Measurements from ENCODE around the gene RORC. TPM values are rescaled to one million over a fixed set of nuclear protein-coding genes. Genes with fewer than 3 reads are reported as not detected.

Gene RORC
- polyA plus RNA-seq, 1 experiment = not detected

GRCh38 chr1:151841141-151841540, 9.5 kb upstream of the RORC start:
- no peak for DNase-seq (ENCODE audit: low read depth, low spot score)
- no peak overlapping the region for H3K4me3 ChIP-seq (ENCODE audit: low read depth, low read length)
- H3K27me3 ChIP-seq (ENCODE audit: control insufficient read depth, insufficient read depth, low read length) = peaks cover 52% of the 10 kb centered on the region
- CTCF ChIA-PET = no interaction called here
- no peak overlapping the region for H3K27ac ChIP-seq (ENCODE audit: low read depth, low read length)
- H3K9me3 ChIP-seq (ENCODE audit: control insufficient read depth, insufficient read depth, low read length) = peaks cover 7% of the 10 kb centered on the region; the same call in 1 of the 2 replicates
- no peak for TF ChIP-seq CTCF (IDR thresholded peaks at IDR 0.05; ENCODE audit: low read depth, low read length)
- POLR2A ChIA-PET = no interaction called here

DNA sequence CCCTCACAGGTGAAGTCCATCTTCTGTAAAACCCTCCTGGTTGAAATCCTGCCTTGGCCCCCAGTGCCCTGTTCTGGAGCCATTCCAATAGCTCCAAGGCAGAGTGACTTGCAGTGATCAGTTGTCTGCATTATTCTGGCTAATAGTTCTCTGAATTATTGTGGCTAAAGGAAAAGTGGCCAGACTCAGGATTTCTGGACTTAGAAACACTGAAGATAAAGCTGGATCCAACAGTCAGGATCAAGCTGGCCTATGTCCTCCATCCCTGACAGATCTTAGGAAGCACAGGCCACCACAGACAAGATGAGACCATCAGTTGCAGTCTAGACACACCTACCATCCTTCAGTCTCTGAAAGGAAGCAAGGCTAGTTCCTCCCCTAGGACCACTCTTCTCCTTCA, 8.8 kb upstream of the RORC start:
- no peak for TF ChIP-seq CTCF (IDR thresholded peaks at IDR 0.05; ENCODE audit: low read depth, low read length)
- DNase-seq (ENCODE audit: low read depth, low spot score) = no peak
- no peak overlapping the region for H3K4me3 ChIP-seq (ENCODE audit: low read depth, low read length)
- H3K9me3 ChIP-seq (ENCODE audit: control insufficient read depth, insufficient read depth, low read length) = peaks cover 7% of the 10 kb centered on the region; the same call in 1 of the 2 replicates
- H3K27me3 ChIP-seq (ENCODE audit: control insufficient read depth, insufficient read depth, low read length) = peaks cover 53% of the 10 kb centered on the region
- ChIA-PET POLR2A (no interaction called here), CTCF (no interaction called here)
- no peak overlapping the region for H3K27ac ChIP-seq (ENCODE audit: low read depth, low read length)

GRCh38 chr1:151839457-151840403, 8.1 kb upstream of the RORC start, which contains the start of gene C2CD4D:
Gene C2CD4D, minus strand, starts transcription at chr1:151839820. Its CDS starts 831 bp downstream, at chr1:151838989.
- POLR2A ChIA-PET = no interaction called here
- no peak for DNase-seq (ENCODE audit: low read depth, low spot score)
- no peak within 1 kb of the TSS for H3K27ac ChIP-seq (ENCODE audit: low read depth, low read length)
- no peak for TF ChIP-seq CTCF (IDR thresholded peaks at IDR 0.05; ENCODE audit: low read depth, low read length)
- H3K4me3 ChIP-seq (ENCODE audit: low read depth, low read length) = no peak within 1 kb of the TSS
- H3K9me3 ChIP-seq (ENCODE audit: control insufficient read depth, insufficient read depth, low read length) = peaks cover 7% of the 10 kb centered on the region; the same call in 1 of the 2 replicates
- peaks cover 57% of the 10 kb centered on the region for H3K27me3 ChIP-seq (ENCODE audit: control insufficient read depth, insufficient read depth, low read length)
- CTCF ChIA-PET = no interaction called here

DNA sequence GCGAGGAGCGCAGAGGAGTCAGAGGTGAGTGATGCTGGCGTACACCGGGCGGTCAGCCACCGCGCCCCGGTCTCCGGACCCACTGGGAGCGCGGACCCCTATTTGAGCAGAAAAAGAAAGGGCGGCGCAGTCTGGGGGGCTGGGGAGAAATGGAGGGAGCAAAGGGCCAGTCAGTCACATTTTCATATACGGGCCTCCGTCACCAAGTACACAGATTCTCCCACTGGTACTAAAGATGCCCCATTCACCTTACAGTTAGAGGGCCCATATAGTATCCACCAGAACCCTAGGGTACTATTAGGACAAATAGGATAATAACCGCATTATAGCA, 7.4 kb upstream of the RORC start:
- Histone ChIP-seq H3K9me3 (ENCODE audit: control insufficient read depth, insufficient read depth, low read length) (peaks cover 7% of the 10 kb centered on the region; the same call in 1 of the 2 replicates), H3K4me3 (ENCODE audit: low read depth, low read length) (no peak overlapping the region), H3K27me3 (ENCODE audit: control insufficient read depth, insufficient read depth, low read length) (peaks cover 52% of the 10 kb centered on the region), H3K27ac (ENCODE audit: low read depth, low read length) (no peak overlapping the region)
- ChIA-PET POLR2A (no interaction called here), CTCF (no interaction called here)
- no peak for TF ChIP-seq CTCF (IDR thresholded peaks at IDR 0.05; ENCODE audit: low read depth, low read length)
- no peak for DNase-seq (ENCODE audit: low read depth, low spot score)
